A673 (cell line): Measurements from ENCODE around the gene KIAA0586.

Source experiments
- EZH2 ChIP-seq: fragments of 200-600 bp; sonication (generic); IDR thresholded peaks from 2 replicates; pipeline ENCODE4 v1.6.1; 2017; ENCODE audit warnings: borderline replicate concordance, low read depth, mild to moderate bottlenecking, mixed read lengths, antibody characterized with exemption, low read length; ENCODE audit not compliant: poor library complexity, severe bottlenecking
- TF ChIP-seq, protein P1 (sequence below): fragments of 300-800, 200-600 bp; sonication (generic); conservative IDR thresholded peaks from 2 replicates; pipeline ENCODE4 v1.5.1; 2017; ENCODE audit warnings: low read depth, mild to moderate bottlenecking, antibody characterized with exemption, low read length, moderate library complexity, mixed read lengths

DNA sequence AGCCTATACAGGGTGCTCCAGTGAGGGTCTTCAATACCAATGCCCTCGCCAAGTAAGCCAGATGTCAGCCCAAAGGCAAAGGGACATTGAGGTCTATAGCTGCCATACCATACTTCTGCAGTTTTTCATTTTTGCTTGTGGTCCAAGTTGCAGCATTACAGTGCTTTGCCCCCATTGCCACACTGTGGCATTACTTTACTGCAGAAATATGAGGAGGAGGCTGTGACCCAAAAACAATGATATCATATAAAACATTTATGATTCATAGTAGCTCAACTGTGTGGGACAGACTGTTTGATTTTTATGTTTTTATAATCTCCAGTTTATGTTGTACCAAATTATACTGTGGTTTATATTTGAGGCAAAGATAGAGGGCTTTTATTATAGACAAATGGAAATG lies 64.1 kb downstream of the KIAA0586 start:
- no peak for TF ChIP-seq EZH2
- TF ChIP-seq, protein P1, sequence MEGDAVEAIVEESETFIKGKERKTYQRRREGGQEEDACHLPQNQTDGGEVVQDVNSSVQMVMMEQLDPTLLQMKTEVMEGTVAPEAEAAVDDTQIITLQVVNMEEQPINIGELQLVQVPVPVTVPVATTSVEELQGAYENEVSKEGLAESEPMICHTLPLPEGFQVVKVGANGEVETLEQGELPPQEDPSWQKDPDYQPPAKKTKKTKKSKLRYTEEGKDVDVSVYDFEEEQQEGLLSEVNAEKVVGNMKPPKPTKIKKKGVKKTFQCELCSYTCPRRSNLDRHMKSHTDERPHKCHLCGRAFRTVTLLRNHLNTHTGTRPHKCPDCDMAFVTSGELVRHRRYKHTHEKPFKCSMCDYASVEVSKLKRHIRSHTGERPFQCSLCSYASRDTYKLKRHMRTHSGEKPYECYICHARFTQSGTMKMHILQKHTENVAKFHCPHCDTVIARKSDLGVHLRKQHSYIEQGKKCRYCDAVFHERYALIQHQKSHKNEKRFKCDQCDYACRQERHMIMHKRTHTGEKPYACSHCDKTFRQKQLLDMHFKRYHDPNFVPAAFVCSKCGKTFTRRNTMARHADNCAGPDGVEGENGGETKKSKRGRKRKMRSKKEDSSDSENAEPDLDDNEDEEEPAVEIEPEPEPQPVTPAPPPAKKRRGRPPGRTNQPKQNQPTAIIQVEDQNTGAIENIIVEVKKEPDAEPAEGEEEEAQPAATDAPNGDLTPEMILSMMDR: no peak
